Esophagus muscularis mucosa (tissue), 4 donors: ENCODE measurements around the gene FNTB. TPM values are rescaled to one million over a fixed set of nuclear protein-coding genes. Genes with fewer than 3 reads are reported as not detected.

Source experiments
- DNase-seq: peaks from one replicate; pipeline ENCODE4 v3.0.0-alpha.2; 2017; ENCODE audit errors: extremely low spot score
- H3K27ac ChIP-seq, 4 donors: fragments of 200-600 bp; sonication (generic); replicated peaks in 1 of 4; 1 replicate in 3 of 4; 2 replicates in 1 of 4; pipeline ENCODE4 v1.5.1; 2016 to 2019; ENCODE audit warnings: mild to moderate bottlenecking in 1 of 4
- H3K27me3 ChIP-seq, 4 donors: fragments of 200-600 bp; sonication (generic); one replicate each; pipeline versions ENCODE4 v1.5.1 to v1.6.0; 2016 to 2019
- H3K36me3 ChIP-seq, 4 donors: fragments of 200-600 bp; sonication (generic); one replicate each; pipeline ENCODE4 v1.5.1; 2016 to 2019
- H3K4me1 ChIP-seq, 4 donors: fragments of 200-600 bp; sonication (generic); one replicate each; pipeline ENCODE4 v1.5.1; 2016 to 2019
- H3K4me3 ChIP-seq, 4 donors: fragments of 200-600 bp; sonication (generic); 1 replicate in 2 of 4; 2 replicates in 2 of 4; pipeline ENCODE4 v1.5.1; 2016 to 2019; ENCODE audit warnings: mild to moderate bottlenecking in 4 of 4, moderate library complexity in 1 of 4
- H3K9me3 ChIP-seq, 4 donors: fragments of 200-600 bp; sonication (generic); 1 replicate in 3 of 4; 2 replicates in 1 of 4; pipeline ENCODE4 v1.5.1; 2016 to 2019
- EP300 ChIP-seq: sonication (generic); formaldehyde crosslinking; IDR thresholded peaks from one replicate; pipeline ENCODE4 v1.6.1; 2017; ENCODE audit warnings: antibody characterized with exemption
- POLR2A ChIP-seq: fragments of 450-650 bp; IDR thresholded peaks from one replicate; pipeline ENCODE4 v1.6.1; 2017; ENCODE audit warnings: antibody characterized with exemption, moderate library complexity, mild to moderate bottlenecking, low read depth
- POLR2AphosphoS5 ChIP-seq, 2 donors: sonication (generic); formaldehyde crosslinking; IDR thresholded peaks; one replicate each; pipeline ENCODE4 v1.6.1; 2017; ENCODE audit warnings: antibody characterized with exemption in 2 of 2
- WGBS: methylation state at CpG from one replicate; pipeline ENCODE4 v1.1.5; 2018; 5-methylcytosine and 5-hydroxymethylcytosine counted together
- intact Hi-C: fragments of 100-400 bp; cut with DNase I; formaldehyde crosslinking; loops from one replicate; pipeline ENCODE4 v1.15.1; 2023
- total RNA-seq, 4 donors: library from RNA; depleted of rRNA; stranded (reverse); fragments of >200 nt; gene quantifications; one replicate each; pipeline versions ENCODE4 v1.1.0 to v1.2.1, GENCODE V29; 2016
- TF ChIP-seq, protein P1 (sequence below), 3 experiments: fragments of 200-600 bp in 2 of 3; fragments of 450-650 bp in 1 of 3; sonication (generic) in 2 of 3; IDR thresholded peaks; one replicate each; pipeline ENCODE4 v1.5.1; 2017 to 2019; ENCODE audit warnings: antibody characterized with exemption in 3 of 3, mild to moderate bottlenecking in 2 of 3, moderate library complexity in 1 of 3

FNTB gene
- total RNA-seq, 4 donors from 2014 or later: 10.3 to 20.7 (median 15.5) TPM

DNA sequence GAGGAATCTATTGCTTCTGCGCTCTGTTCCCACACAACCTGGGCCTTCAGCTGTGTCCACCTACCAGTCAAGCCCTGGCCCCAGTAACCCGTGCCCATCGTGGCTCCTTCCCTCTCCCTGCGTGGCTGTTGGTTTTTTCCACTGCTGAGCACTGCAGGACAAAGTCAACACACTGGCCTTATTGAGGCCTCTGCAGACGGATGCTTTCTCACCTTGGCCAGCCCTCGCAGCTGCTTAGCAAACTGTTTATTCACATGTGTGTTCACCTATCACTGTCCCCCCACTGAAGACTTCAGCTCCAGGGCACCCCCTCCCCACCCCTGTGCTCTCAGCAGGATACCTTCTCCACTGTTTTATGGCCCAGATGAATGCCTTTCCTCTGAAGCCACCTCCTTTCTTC is 31.4 kb upstream of the FNTB start:
- H3K27me3 ChIP-seq: no peaks in the 10 kb centered on the region
- peaks cover 0 to 26% (median 7%) of the 10 kb centered on the region in 4 donors for H3K36me3 ChIP-seq
- no peak overlapping the region for H3K4me3 ChIP-seq
- H3K9me3 ChIP-seq: no peaks in the 10 kb centered on the region
- intact Hi-C loops: no loop called here
- peaks cover 0 to 7% (median 2%) of the 10 kb centered on the region in 4 donors for H3K4me1 ChIP-seq
- DNase-seq: no peak
- TF ChIP-seq POLR2A (no peak), POLR2AphosphoS5 (IDR thresholded peaks at IDR 0.05) (no peak), EP300 (no peak)
- TF ChIP-seq, protein P1, sequence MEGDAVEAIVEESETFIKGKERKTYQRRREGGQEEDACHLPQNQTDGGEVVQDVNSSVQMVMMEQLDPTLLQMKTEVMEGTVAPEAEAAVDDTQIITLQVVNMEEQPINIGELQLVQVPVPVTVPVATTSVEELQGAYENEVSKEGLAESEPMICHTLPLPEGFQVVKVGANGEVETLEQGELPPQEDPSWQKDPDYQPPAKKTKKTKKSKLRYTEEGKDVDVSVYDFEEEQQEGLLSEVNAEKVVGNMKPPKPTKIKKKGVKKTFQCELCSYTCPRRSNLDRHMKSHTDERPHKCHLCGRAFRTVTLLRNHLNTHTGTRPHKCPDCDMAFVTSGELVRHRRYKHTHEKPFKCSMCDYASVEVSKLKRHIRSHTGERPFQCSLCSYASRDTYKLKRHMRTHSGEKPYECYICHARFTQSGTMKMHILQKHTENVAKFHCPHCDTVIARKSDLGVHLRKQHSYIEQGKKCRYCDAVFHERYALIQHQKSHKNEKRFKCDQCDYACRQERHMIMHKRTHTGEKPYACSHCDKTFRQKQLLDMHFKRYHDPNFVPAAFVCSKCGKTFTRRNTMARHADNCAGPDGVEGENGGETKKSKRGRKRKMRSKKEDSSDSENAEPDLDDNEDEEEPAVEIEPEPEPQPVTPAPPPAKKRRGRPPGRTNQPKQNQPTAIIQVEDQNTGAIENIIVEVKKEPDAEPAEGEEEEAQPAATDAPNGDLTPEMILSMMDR (IDR thresholded peaks at IDR 0.05): no peak
- 82% methylated on average over 6 of the region's 6 CpGs for WGBS
- H3K27ac ChIP-seq: no peak overlapping the region

DNA sequence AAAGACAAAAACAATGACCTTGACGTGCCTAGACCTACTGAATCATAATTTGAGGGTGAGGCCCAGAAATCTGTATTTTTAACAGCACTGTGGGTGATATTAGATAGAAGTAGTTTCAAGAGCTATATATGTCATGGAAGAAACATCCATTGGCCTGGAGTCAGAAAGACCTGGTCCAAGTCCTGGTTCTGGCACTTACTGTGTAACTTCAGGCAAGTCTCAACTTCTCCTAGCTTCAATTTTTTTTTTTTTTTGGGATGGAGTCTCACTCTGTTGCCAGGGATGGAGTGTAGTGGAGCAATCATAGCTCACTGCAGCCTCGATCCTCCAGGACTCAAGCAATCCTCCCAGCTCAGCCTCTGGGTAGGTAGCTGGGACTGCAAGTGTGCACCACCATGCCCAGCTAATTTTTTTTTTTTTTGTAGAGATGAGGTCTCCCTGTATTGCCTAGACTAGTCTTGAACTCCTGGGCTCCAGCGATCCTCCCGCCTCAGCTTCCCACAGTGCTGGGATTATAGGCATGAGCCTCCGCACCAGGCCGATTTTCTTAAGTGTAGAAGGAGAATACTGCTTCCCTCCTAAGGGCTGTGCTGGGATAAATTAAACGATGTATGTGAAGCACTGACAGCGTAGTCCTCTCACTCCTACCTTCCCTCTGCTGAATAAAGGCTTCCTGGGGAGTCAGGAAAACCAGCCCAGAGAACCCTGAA is 29.8 kb upstream of the FNTB start:
- H3K27me3 ChIP-seq: no peaks in the 10 kb centered on the region
- 86% methylated on average over 8 of the region's 8 CpGs for WGBS
- no peak for DNase-seq
- H3K4me3 ChIP-seq: no peak overlapping the region
- H3K4me1 ChIP-seq: peaks cover 0 to 10% (median under 1%) of the 10 kb centered on the region in 4 donors
- intact Hi-C loops: no loop called here
- no peaks in the 10 kb centered on the region for H3K9me3 ChIP-seq
- TF ChIP-seq, protein P1 (IDR thresholded peaks at IDR 0.05): no peak
- TF ChIP-seq POLR2A (no peak), POLR2AphosphoS5 (IDR thresholded peaks at IDR 0.05) (no peak), EP300 (no peak)
- peaks cover 0 to 12% (median under 1%) of the 10 kb centered on the region in 4 donors for H3K36me3 ChIP-seq
- no peak overlapping the region for H3K27ac ChIP-seq

DNA sequence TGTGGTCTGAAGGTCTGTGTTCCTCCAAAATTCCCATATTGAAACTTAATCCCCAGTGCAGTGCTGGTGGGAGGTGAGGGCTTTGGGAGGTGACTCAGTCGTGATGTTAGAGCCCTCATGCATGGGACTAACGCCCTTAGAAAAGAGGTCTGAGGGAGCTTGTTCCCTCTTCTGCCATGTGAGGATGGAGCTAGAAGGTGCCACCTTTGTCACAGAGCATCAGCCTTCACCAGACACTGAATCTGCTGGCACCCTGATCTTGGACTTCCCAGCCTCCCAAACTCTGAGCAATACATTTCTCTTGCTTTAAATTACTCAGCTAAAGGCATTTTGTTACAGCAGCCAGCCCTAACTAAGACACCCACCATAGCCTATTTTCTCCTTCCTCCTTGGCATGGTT is 28.5 kb upstream of the FNTB start:
- Histone ChIP-seq H3K36me3 (peaks cover 0 to 12% (median 0%) of the 10 kb centered on the region in 4 donors), H3K9me3 (no peaks in the 10 kb centered on the region), H3K27ac (no peak overlapping the region), H3K4me1 (peaks cover 0 to 6% (median 0%) of the 10 kb centered on the region in 4 donors), H3K27me3 (no peaks in the 10 kb centered on the region), H3K4me3 (no peak overlapping the region)
- no peak for DNase-seq
- TF ChIP-seq POLR2A: no peak
- TF ChIP-seq EP300: no peak
- TF ChIP-seq, protein P1 (IDR thresholded peaks at IDR 0.05): no peak
- TF ChIP-seq POLR2AphosphoS5 (IDR thresholded peaks at IDR 0.05): no peak
- 100% methylated on average over 2 of the region's 2 CpGs for WGBS
- intact Hi-C loops: no loop called here

DNA sequence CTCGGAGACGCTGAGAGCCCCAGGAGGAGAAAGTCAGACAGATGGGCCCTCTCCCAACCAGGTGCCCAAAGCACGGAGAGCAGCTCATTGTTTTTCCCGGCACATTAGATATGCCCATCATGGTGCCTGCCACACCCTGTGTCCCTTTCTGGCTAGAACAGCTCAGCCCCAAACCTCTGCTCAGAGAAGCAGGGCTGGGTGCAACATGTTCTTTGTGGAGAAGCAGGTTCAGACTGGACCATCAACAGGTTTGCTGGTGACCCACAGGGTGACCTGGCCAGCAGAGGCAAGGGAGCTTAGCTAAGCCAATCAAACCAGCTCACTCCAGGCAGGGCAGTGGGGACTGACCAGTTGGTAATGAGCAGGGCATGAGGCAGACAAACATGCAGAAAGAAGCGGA is 28.0 kb upstream of the FNTB start:
- peaks cover 0 to 12% (median 0%) of the 10 kb centered on the region in 4 donors for H3K36me3 ChIP-seq
- no peak overlapping the region for H3K4me3 ChIP-seq
- H3K27me3 ChIP-seq: no peaks in the 10 kb centered on the region
- 94% methylated on average over 5 of the region's 5 CpGs for WGBS
- intact Hi-C loops: no loop called here
- H3K9me3 ChIP-seq: no peaks in the 10 kb centered on the region
- peaks cover 0 to 6% (median 0%) of the 10 kb centered on the region in 4 donors for H3K4me1 ChIP-seq
- no peak for DNase-seq
- TF ChIP-seq POLR2AphosphoS5 (IDR thresholded peaks at IDR 0.05) (no peak), EP300 (no peak), POLR2A (no peak)
- TF ChIP-seq, protein P1 (IDR thresholded peaks at IDR 0.05): no peak
- no peak overlapping the region for H3K27ac ChIP-seq
